COR-L47 (cell line): ENCODE measurements around the gene RNF220.

Experiments used
- DNase-seq: peaks from one replicate; lab custom pipeline; 2025; lab: John Stamatoyannopoulos, UW

RNF220 gene

GRCh38 chr1:44610527-44611148 is 205.6 kb downstream of the RNF220 start:
- no peak for DNase-seq

GRCh38 chr1:44611419-44611818 is 206.4 kb downstream of the RNF220 start:
- DNase-seq, result no peak

- DNase-seq, result no peak
These were observed 206.8 kb downstream of the RNF220 start for GRCh38 chr1:44611866-44612265.

GRCh38 chr1:44613941-44614340 is 208.9 kb downstream of the RNF220 start:
- no peak for DNase-seq

DNA sequence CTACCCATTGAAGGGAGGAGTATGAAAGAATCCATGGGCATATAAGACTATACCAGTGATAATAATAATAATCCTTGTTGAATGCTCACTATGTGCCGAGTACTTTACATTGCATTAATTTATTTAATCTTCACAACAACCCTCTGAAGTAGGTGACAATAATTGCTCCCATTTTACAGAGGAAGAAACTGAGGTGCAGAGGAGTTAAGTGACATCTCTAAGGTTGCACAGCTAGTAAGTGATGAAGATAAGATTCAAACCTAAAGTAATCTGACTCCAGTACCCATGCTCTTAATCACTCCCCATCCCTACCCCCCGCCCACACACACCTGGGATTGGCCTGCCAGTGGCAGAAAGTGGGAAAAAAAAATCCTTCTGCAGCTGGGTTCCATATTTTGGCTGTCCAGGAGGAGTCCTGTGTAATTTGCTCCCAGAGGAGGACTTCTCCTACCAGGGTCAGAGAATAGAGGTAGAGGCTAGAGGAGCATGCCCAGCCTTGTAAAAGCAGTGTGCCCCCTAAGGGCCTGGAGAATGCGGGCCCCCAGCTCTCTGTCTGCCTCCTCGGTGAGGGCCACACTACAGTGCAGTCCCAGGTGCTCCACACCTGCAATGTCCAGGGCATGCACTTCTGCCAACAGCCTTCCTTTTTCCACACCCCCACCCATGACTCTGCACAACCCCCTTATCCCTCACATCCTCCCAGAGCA is 211.4 kb downstream of the RNF220 start:
- DNase-seq, result no peak

GRCh38 chr1:44616991-44617702 is 212.1 kb downstream of the RNF220 start:
- DNase-seq, result no peak

GRCh38 chr1:44617703-44618029 is 212.6 kb downstream of the RNF220 start:
- DNase-seq, result no peak

- no peak for DNase-seq
These were observed 214.3 kb downstream of the RNF220 start for GRCh38 chr1:44619261-44619900.

DNA sequence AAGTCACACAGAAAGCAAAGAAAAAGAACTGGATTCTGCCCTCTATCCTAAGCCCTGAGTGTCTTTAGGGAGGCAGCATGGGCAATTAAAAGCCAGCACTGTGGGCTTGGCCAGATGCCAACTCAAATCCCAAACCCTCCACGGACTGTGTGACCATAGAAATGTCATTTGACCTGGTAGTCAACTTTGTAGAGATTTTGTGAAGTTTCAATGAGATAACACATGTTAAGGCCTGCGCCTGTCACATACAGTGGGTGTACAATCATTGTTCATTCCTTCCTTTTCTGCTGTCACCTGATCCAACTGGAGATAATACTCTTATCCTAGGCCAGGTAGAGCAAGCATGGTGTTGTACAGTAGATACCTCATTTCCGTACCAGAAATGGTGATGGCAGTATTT is 215.0 kb downstream of the RNF220 start:
- DNase-seq, result no peak

DNA sequence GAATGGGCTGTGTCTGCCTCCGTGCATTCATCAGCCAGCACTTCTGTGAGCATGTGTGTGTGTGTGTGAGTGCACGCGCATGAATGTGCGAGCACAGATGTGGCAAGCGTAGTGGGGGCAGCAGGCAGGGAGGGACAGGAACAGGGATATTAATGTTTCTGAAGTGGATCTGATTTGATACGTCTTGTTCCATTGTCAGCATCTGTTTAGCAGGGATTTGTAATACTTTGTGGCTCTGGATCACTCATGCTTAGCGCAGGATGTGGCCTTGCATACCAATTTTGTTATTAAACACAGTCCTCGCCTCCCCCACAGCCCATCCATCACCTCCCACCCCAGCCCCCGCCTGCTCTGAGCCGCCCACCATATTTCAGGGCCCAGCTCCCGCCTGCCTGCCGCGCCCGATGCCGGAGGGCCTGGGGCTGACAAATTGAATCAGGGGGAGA is 216.8 kb downstream of the RNF220 start:
- DNase-seq, result no peak

GRCh38 chr1:44624268-44624901 is 219.3 kb downstream of the RNF220 start:
- no peak for DNase-seq

GRCh38 chr1:44625348-44625747 is 220.3 kb downstream of the RNF220 start:
- DNase-seq, result no peak

GRCh38 chr1:44628962-44629756 is 224.1 kb downstream of the RNF220 start:
- DNase-seq, result no peak

DNA sequence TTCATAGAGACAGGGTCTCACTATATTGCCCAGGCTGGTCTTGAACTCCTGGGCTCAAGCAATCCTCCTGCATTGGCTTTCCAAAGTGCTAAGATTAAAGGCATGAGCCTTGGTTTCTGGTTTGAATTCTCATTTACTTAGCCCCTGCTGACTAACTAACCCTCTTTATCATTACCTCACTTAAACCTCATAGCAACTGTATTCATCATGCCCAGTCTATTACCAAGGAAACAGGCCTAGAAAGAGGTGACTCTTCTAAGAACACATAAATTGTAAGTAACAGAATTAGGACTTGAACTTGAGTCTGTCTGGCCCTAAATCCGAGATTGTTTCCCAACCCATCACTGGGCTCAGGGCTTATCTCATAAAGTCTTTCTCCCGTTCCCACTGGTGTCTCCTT is 225.1 kb downstream of the RNF220 start:
- no peak for DNase-seq

- DNase-seq, result no peak
These were observed 226.2 kb downstream of the RNF220 start for GRCh38 chr1:44631333-44631646.

DNA sequence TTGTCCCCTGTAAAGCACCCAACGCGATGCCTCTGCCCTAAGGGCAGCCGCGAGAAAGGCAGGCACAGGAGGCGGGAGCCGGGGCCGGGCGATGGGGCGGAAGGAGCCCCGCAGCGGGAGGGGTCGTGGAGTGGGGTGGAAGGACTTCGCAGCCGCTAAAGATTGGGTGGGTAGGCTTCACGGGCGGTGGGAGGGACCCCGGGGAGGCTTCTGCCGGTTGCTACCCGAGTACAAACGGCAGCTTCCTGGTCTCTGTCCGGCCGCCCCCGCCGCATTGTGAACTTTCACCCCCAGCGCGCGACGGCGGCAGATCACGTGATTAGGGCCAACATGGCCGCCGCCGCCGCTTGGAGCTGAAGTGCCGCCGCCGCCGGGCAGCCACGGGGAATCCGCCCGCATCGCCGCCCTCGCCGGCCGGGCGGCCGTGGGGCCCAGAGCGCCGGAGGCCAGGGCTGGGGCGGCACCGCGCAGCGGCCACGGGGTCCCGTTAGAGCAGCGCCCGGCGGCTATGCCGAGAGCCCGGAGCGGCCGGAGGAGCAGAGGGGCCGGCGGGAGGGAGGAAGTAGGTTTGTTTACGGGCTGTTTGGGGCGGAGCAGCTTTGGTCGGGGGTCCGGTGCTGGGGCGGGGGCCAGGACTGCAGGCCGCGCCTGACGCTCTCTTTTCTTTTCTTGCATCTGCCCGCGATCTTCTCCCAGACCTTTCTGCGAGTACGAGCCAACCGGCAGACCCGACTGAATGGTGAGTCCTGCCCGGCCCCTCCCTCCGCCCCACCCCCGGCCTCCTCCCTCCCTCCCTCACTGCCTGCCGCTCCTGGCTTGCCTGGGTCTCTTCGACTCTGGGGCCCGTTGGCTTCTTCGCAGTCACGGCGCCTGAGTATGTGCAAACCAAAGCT is 226.8 kb downstream of the RNF220 start:
- peak; percentile 65 for DNase-seq

DNA sequence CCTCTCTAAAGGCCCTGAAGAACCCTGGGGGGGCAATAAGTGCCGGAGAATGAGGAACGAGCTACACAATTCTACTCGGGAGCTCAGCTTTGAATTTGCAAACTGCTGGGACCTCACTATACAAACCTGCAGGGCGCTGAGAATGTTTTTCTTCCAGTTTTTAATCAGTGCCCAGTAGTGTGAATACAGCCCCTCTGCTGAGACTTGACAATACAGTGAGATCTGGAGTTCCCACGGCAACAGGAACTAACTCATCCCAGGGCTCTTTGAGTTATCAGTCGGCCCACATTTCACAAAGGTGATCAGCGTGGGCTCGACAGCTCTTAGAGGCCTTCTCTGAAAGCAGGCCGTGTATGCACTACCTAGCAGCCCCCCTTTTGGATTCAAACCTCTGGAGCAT is 227.5 kb downstream of the RNF220 start:
- DNase-seq, result no peak

GRCh38 chr1:44634606-44635189 is 229.6 kb downstream of the RNF220 start:
- no peak for DNase-seq

DNA sequence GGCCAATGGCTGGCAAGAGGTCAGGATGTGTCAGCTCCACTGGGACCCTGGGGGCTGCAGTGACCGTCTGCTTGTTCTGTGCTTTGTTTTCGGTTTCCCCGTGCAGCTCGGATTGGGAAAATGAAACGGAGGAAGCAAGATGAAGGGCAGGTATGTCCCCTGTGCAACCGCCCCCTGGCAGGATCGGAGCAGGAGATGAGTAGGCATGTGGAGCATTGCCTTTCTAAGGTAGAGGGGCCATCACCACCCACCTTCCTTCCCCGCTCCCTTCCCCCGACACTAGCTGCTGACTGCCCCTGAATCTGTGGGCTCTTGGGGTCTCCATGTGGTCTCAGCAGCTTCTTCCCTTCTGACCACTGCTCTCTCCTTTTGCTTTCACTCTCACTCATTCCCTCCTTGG is 230.4 kb downstream of the RNF220 start:
- DNase-seq, result no peak

GRCh38 chr1:44636083-44636687 is 231.1 kb downstream of the RNF220 start:
- no peak for DNase-seq
